GM23338 (cell line): Measurements from ENCODE around the gene PDE4C. TPM values are rescaled to one million over a fixed set of nuclear protein-coding genes. Genes with fewer than 3 reads are reported as not detected.

Source experiments
- EZH2 ChIP-seq: fragments of 200-600 bp; sonication (generic); IDR thresholded peaks from one replicate; pipeline ENCODE4 v1.8.0; 2017; ENCODE audit warnings: antibody characterized with exemption, mild to moderate bottlenecking, low read depth; ENCODE audit not compliant: unreplicated experiment
- REST ChIP-seq: IDR thresholded peaks from one replicate; pipeline ENCODE4 v1.6.1; 2018; ENCODE audit warnings: antibody characterized with exemption; ENCODE audit not compliant: unreplicated experiment
- ZNF331 ChIP-seq: fragments of 250-450 bp; sonication (Bioruptor Pico); IDR thresholded peaks from 2 replicates; pipeline ENCODE4 v1.5.0; 2020; ENCODE audit warnings: low read depth, mild to moderate bottlenecking, moderate library complexity
- polyA plus RNA-seq: library from polyadenylated mRNA; unstranded; fragments of >200 nt; fragmentation: Nextera tagmentation; extraction: Ambion mirVana; gene quantifications from 2 replicates; pipeline ENCODE4 v1.2.1, GENCODE V29; 2016
- total RNA-seq: library from RNA; depleted of rRNA; stranded (reverse); fragments of >200 nt; shearing (Covaris generic); gene quantifications from 2 replicates; pipeline ENCODE4 v1.2.3, GENCODE V29; 2014
- TF ChIP-seq, protein P1 (sequence below): fragments of 250-450 bp; sonication (Bioruptor Pico); IDR thresholded peaks from 2 replicates; pipeline ENCODE4 v1.5.0; 2020; ENCODE audit warnings: mild to moderate bottlenecking, moderate library complexity

The PDE4C gene
- total and polyA plus RNA-seq, 2 experiments from 2014 or later = 1.6 to 3.6 TPM

GRCh38 chr19:18263324-18264136 is 37.3 kb upstream of the PDE4C start (continued):
- TF ChIP-seq, protein P1, sequence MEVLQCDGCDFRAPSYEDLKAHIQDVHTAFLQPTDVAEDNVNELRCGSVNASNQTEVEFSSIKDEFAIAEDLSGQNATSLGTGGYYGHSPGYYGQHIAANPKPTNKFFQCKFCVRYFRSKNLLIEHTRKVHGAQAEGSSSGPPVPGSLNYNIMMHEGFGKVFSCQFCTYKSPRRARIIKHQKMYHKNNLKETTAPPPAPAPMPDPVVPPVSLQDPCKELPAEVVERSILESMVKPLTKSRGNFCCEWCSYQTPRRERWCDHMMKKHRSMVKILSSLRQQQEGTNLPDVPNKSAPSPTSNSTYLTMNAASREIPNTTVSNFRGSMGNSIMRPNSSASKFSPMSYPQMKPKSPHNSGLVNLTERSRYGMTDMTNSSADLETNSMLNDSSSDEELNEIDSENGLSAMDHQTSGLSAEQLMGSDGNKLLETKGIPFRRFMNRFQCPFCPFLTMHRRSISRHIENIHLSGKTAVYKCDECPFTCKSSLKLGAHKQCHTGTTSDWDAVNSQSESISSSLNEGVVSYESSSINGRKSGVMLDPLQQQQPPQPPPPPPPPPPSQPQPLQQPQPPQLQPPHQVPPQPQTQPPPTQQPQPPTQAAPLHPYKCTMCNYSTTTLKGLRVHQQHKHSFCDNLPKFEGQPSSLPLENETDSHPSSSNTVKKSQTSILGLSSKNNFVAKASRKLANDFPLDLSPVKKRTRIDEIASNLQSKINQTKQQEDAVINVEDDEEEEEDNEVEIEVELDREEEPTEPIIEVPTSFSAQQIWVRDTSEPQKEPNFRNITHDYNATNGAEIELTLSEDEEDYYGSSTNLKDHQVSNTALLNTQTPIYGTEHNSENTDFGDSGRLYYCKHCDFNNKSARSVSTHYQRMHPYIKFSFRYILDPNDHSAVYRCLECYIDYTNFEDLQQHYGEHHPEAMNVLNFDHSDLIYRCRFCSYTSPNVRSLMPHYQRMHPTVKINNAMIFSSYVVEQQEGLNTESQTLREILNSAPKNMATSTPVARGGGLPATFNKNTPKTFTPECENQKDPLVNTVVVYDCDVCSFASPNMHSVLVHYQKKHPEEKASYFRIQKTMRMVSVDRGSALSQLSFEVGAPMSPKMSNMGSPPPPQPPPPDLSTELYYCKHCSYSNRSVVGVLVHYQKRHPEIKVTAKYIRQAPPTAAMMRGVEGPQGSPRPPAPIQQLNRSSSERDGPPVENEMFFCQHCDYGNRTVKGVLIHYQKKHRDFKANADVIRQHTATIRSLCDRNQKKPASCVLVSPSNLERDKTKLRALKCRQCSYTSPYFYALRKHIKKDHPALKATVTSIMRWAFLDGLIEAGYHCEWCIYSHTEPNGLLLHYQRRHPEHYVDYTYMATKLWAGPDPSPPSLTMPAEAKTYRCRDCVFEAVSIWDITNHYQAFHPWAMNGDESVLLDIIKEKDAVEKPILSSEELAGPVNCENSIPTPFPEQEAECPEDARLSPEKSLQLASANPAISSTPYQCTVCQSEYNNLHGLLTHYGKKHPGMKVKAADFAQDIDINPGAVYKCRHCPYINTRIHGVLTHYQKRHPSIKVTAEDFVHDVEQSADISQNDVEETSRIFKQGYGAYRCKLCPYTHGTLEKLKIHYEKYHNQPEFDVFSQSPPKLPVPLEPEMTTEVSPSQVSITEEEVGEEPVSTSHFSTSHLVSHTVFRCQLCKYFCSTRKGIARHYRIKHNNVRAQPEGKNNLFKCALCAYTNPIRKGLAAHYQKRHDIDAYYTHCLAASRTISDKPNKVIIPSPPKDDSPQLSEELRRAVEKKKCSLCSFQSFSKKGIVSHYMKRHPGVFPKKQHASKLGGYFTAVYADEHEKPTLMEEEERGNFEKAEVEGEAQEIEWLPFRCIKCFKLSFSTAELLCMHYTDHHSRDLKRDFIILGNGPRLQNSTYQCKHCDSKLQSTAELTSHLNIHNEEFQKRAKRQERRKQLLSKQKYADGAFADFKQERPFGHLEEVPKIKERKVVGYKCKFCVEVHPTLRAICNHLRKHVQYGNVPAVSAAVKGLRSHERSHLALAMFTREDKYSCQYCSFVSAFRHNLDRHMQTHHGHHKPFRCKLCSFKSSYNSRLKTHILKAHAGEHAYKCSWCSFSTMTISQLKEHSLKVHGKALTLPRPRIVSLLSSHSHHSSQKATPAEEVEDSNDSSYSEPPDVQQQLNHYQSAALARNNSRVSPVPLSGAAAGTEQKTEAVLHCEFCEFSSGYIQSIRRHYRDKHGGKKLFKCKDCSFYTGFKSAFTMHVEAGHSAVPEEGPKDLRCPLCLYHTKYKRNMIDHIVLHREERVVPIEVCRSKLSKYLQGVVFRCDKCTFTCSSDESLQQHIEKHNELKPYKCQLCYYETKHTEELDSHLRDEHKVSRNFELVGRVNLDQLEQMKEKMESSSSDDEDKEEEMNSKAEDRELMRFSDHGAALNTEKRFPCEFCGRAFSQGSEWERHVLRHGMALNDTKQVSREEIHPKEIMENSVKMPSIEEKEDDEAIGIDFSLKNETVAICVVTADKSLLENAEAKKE (CRISPR knock-in tag) = no peak
- no peak for TF ChIP-seq REST
- no peak for TF ChIP-seq ZNF331 (CRISPR knock-in tag)
- no peak for TF ChIP-seq EZH2
